ENCODE measurements around the gene DENND5A.

Gene DENND5A

GRCh38 chr11:9146477-9146876 is 118.7 kb downstream of the DENND5A start:
- POLR2A ChIA-PET, result no interaction called here
- TF ChIP-seq CTCF (IDR thresholded peaks at IDR 0.05; ENCODE audit: control extremely low read depth, extremely low read depth, low read depth, missing control alignments), result no peak
- no peak for DNase-seq (ENCODE audit: extremely low spot score)
- CTCF ChIA-PET, result interaction anchor here (1.6 to 8.1 kb wide), 3 partner anchors 7 to 131 kb away, joined by 4 to 88 read pairs (median 8); no protein-coding TSS in a partner anchor

- CTCF ChIA-PET, result interaction anchor here (1.4 to 8.1 kb wide), 5 partner anchors 6 to 361 kb away, joined by 3 to 88 read pairs (median 4); no protein-coding TSS in a partner anchor
- no peak for DNase-seq (ENCODE audit: extremely low spot score)
- POLR2A ChIA-PET, result no interaction called here
- no peak for TF ChIP-seq CTCF (IDR thresholded peaks at IDR 0.05; ENCODE audit: control extremely low read depth, extremely low read depth, low read depth, missing control alignments)
These were observed 119.9 kb downstream of the DENND5A start for GRCh38 chr11:9145283-9145682.

- CTCF ChIA-PET, result interaction anchor here (1.4 to 2.1 kb wide), 3 partner anchors 9 to 362 kb away, joined by 3 to 8 read pairs (median 3); no protein-coding TSS in a partner anchor
- no peak for DNase-seq (ENCODE audit: extremely low spot score)
- POLR2A ChIA-PET, result no interaction called here
- no peak for TF ChIP-seq CTCF (IDR thresholded peaks at IDR 0.05; ENCODE audit: control extremely low read depth, extremely low read depth, low read depth, missing control alignments)
These were observed 120.3 kb downstream of the DENND5A start for GRCh38 chr11:9144828-9145227.

- CTCF ChIA-PET, result interaction anchor here (1.0 to 9.5 kb wide), 3 partner anchors 10 to 129 kb away, joined by 3 to 224 read pairs (median 8); no protein-coding TSS in a partner anchor
- POLR2A ChIA-PET, result no interaction called here
- no peak for DNase-seq (ENCODE audit: extremely low spot score)
- TF ChIP-seq CTCF (IDR thresholded peaks at IDR 0.05; ENCODE audit: control extremely low read depth, extremely low read depth, low read depth, missing control alignments), result no peak
These were observed 121.4 kb downstream of the DENND5A start for GRCh38 chr11:9143721-9144120.

GRCh38 chr11:9142732-9143131 is 122.4 kb downstream of the DENND5A start:
- DNase-seq (ENCODE audit: extremely low spot score), result no peak
- ChIA-PET CTCF (interaction anchor here (0.8 to 9.5 kb wide), 7 partner anchors 9 to 128 kb away, joined by 3 to 224 read pairs (median 5); no protein-coding TSS in a partner anchor), POLR2A (no interaction called here)
- no peak for TF ChIP-seq CTCF (IDR thresholded peaks at IDR 0.05; ENCODE audit: control extremely low read depth, extremely low read depth, low read depth, missing control alignments)

GRCh38 chr11:9141186-9141585 is 124.0 kb downstream of the DENND5A start:
- DNase-seq (ENCODE audit: extremely low spot score), result no peak
- no peak for TF ChIP-seq CTCF (IDR thresholded peaks at IDR 0.05; ENCODE audit: control extremely low read depth, extremely low read depth, low read depth, missing control alignments)
- CTCF ChIA-PET, result interaction anchor here (0.9 to 9.5 kb wide), 6 partner anchors 8 to 365 kb away, joined by 3 to 224 read pairs (median 5); no protein-coding TSS in a partner anchor
- POLR2A ChIA-PET, result no interaction called here

All from GM10248 (cell line).